Measurements from ENCODE around the gene PLEKHH1.

DNA sequence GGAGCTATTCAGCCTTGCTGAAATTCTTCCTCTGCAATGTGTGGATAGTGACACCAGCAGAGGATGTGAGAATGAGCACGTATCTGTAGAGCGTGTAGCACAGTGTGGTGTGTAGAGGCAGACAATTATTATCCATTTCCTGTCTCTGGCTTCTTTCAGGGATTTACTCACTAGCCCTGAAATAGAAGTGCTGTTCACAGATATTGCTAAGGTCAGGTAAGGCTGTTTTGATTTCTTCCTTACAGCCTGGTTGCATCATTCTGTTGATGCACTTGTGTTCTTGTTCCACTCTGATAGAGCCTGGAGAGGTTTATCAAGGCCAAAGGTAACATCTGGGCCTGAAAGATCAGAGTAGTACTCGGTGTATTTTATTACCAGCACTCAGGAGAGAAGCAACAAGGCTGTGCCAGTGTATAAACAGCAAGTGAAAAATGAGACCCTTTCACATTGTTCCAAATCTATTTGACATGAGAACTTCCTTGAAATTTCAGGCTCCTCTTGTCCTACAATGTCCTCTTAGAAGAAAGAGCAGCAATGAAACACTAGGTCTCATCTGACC is 103.3 kb downstream of the PLEKHH1 start:
- TF ChIP-seq, protein P1, sequence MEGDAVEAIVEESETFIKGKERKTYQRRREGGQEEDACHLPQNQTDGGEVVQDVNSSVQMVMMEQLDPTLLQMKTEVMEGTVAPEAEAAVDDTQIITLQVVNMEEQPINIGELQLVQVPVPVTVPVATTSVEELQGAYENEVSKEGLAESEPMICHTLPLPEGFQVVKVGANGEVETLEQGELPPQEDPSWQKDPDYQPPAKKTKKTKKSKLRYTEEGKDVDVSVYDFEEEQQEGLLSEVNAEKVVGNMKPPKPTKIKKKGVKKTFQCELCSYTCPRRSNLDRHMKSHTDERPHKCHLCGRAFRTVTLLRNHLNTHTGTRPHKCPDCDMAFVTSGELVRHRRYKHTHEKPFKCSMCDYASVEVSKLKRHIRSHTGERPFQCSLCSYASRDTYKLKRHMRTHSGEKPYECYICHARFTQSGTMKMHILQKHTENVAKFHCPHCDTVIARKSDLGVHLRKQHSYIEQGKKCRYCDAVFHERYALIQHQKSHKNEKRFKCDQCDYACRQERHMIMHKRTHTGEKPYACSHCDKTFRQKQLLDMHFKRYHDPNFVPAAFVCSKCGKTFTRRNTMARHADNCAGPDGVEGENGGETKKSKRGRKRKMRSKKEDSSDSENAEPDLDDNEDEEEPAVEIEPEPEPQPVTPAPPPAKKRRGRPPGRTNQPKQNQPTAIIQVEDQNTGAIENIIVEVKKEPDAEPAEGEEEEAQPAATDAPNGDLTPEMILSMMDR (IDR thresholded peaks at IDR 0.05) = no peak
- no peak for TF ChIP-seq POLR2A (IDR thresholded peaks at IDR 0.05)
- no peak for TF ChIP-seq POLR2AphosphoS5 (IDR thresholded peaks at IDR 0.05)
